Activated naive CD8-positive, alpha-beta T cell treated with anti-CD3 and anti-CD28 coated beads, Interleukin-2, amount 50 U/mL, for 24 hours (primary cell): ENCODE measurements around the gene EXOC3.

Experiments
- ATAC-seq: fragments of 150-1000 bp; cut with Tn5 transposase; one replicate; pipeline ENCODE4 v1.10.0; 2021
- DNase-seq: peaks from one replicate; pipeline ENCODE4 v3.0.0; 2021
- H3K27ac Mint-ChIP-seq: one replicate; pipeline ENCODE4 v1.8.0; 2021; ENCODE audit warnings: mild to moderate bottlenecking, mixed read lengths
- H3K27me3 Mint-ChIP-seq: one replicate; pipeline ENCODE4 v1.8.0; 2021; ENCODE audit warnings: mixed read lengths
- H3K36me3 Mint-ChIP-seq: one replicate; pipeline ENCODE4 v1.8.0; 2021; ENCODE audit warnings: low read depth, mixed read lengths
- H3K4me1 Mint-ChIP-seq: one replicate; pipeline ENCODE4 v1.8.0; 2021; ENCODE audit warnings: mixed read lengths
- H3K4me3 Mint-ChIP-seq: one replicate; pipeline ENCODE4 v1.8.0; 2021; ENCODE audit warnings: mild to moderate bottlenecking, moderate library complexity, mixed read lengths
- H3K9me3 Mint-ChIP-seq: one replicate; pipeline ENCODE4 v1.8.0; 2021; ENCODE audit warnings: mixed read lengths

The EXOC3 gene

DNA sequence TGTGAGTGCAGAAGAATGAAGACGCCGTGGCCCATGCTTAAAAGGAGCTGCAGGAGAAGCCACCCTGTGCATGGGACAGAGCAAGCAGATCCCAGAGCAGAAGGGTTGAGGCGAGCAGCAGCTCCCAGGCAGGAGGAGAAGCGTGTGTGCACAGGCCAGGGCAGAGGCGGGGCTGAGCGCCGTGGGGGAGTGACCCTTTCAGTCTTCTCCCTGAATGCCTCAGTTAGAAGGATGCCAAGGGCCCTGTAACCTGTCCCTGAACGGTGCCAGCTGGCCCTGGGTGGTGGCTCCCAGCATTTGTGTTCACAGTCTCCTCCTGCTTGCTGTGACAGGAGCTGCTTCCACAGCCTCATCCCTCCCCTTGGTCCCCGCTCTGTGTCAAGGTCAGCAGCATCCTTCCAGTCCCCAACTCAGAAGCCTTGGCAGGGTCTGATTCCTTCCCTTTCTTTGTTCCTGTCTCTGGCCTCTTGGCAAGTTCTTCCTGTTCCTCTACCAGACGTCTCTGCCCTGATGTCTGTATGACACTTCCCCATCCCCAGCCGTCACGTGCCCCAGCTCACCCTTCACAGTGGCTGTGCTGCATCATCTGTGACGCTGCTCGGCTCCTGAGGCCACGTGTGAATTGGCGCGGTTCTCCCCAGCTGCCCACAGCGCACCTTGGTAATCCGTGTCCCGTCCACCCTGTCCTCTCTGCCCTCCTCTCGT lies 5.2 kb downstream of the EXOC3 start:
- Mint-ChIP-seq H3K27me3 (no peaks in the 10 kb centered on the region), H3K4me3 (no peak overlapping the region), H3K27ac (peak overlapping the region; percentile 37), H3K4me1 (peaks cover 36% of the 10 kb centered on the region), H3K9me3 (peaks cover 21% of the 10 kb centered on the region), H3K36me3 (peaks cover 72% of the 10 kb centered on the region)
- no peak for ATAC-seq
- DNase-seq: no peak

DNA sequence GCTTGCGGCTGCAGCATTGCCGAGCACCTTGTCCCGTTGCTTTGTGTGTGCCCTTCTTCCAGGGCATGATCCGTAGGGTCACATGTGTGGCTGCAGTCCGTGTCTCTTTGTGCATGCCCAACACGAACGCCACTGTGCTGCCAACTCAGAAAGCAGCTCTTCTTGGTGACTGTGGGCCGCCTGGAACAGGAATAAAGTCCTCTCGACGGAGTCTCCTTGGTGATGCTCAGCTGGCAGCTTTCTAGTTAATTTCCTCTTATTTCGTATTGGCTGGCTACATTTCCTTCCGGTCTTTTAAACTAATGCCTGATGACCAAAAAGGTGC lies 5.8 kb downstream of the EXOC3 start:
- H3K9me3 Mint-ChIP-seq: peaks cover 21% of the 10 kb centered on the region
- H3K4me1 Mint-ChIP-seq: peaks cover 38% of the 10 kb centered on the region
- peaks cover 77% of the 10 kb centered on the region for H3K36me3 Mint-ChIP-seq
- no peak overlapping the region for H3K4me3 Mint-ChIP-seq
- DNase-seq (no peak), ATAC-seq (no peak)
- no peaks in the 10 kb centered on the region for H3K27me3 Mint-ChIP-seq
- H3K27ac Mint-ChIP-seq: no peak overlapping the region

GRCh38 chr5:449151-449550 lies 6.2 kb downstream of the EXOC3 start:
- no peak for DNase-seq
- ATAC-seq: no peak
- H3K27ac Mint-ChIP-seq: no peak overlapping the region
- H3K4me1 Mint-ChIP-seq: peaks cover 40% of the 10 kb centered on the region
- H3K27me3 Mint-ChIP-seq: no peaks in the 10 kb centered on the region
- peaks cover 21% of the 10 kb centered on the region for H3K9me3 Mint-ChIP-seq
- H3K36me3 Mint-ChIP-seq: peaks cover 81% of the 10 kb centered on the region
- H3K4me3 Mint-ChIP-seq: no peak overlapping the region

DNA sequence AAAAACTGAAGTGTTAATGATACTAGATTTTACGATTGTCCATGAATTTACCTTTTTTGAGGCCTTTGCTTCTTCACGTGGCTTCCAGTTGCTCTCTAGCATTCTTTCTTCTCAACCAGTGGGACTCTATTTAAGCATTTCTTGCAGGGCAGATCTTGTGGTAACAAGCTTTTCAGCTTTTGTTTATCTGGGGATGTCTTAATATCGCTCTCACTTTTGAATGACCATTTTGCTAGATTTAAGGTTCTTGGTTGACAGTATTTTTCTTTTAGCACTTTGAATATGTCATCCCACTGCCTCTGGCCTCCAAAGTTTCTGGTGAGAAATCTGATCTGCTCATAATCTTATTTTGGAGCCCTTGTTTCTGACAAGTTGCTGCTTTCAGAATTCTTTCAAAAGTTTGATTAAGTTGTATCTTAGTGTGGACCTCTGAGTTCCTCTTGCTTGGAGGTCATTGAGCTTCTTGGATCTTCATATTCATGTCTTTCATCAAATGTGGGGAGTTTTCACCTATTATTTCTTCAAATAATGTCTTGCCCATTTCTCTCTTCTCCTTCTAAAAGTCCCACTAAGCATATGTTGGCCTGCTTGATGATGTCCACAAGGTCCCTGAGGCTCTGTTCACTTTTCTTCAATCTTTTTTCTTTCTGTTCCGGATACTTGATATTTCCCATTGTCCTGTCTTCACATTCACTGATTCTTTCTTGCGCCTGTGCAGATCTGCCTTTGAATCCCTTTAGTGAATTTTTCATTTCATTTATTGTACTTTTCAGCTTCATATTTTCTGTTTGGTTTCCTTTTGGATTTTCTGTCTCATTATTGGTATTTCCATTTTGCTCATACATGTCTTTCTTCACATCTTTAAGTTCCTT lies 8.8 kb downstream of the EXOC3 start:
- peaks cover 87% of the 10 kb centered on the region for H3K36me3 Mint-ChIP-seq
- no peak overlapping the region for H3K27ac Mint-ChIP-seq
- no peak overlapping the region for H3K4me3 Mint-ChIP-seq
- peaks cover 26% of the 10 kb centered on the region for H3K4me1 Mint-ChIP-seq
- peaks cover 21% of the 10 kb centered on the region for H3K9me3 Mint-ChIP-seq
- no peaks in the 10 kb centered on the region for H3K27me3 Mint-ChIP-seq
- DNase-seq (no peak), ATAC-seq (no peak)

DNA sequence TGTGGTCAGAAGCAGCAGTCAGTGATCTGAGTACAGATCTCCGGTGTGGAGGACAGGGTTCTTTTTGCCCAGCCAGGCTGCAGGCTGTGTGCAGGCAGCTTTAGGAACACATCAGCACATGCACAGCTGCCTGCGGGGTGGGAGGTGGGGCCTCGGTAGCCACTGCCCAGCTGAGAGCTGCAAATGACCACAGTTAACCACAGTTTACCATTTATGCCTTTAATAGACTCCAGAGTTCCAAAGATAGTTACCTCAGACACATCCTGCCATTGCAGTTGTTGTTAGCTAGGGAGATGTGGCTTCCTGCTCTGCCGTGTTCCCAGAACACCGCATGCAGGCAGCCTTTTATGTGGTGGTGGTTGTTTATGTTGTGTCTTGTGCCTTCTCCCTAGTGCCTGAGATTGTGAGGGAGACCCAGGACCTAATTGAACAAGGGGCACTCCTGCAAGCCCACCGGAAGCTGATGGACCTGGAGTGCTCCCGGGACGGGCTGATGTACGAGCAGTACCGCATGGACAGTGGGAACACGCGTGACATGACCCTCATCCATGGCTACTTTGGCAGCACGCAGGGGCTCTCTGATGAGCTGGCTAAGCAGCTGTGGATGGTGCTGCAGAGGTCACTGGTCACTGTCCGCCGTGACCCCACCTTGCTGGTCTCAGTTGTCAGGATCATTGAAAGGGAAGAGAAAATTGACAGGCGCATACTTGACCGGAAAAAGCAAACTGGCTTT lies 10.2 kb downstream of the EXOC3 start:
- peaks cover 80% of the 10 kb centered on the region for H3K36me3 Mint-ChIP-seq
- H3K27me3 Mint-ChIP-seq: no peaks in the 10 kb centered on the region
- H3K4me1 Mint-ChIP-seq: peaks cover 30% of the 10 kb centered on the region
- DNase-seq: no peak
- ATAC-seq: no peak
- no peak overlapping the region for H3K27ac Mint-ChIP-seq
- H3K4me3 Mint-ChIP-seq: no peak overlapping the region
- H3K9me3 Mint-ChIP-seq: peaks cover 21% of the 10 kb centered on the region

DNA sequence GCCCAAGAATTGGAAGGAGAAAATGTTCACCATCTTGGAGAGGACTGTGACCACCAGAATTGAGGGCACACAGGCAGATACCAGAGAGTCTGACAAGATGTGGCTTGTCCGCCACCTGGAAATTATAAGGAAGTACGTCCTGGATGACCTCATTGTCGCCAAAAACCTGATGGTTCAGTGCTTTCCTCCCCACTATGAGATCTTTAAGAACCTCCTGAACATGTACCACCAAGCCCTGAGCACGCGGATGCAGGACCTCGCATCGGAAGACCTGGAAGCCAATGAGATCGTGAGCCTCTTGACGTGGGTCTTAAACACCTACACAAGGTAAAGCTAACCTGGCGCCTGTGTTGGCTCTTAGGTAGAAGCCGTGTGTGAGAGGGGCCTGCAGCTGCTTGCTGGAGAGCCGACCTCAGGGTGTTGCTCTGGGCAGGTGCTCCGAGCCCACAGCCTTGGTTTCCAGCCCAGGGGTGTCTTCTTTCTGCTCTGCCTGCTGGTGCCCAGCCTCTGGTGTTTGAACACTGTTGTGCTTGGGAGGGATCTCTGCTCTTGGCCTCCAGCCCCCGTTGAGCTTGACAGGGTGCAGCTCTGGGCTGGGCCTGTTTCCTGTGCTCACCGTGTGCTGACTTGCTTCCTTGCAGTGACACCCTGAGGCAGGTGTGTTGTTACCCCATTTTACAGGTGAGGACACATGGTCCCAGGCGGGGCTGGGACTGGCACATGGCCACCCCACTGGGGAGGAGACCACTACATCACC lies 10.9 kb downstream of the EXOC3 start:
- Mint-ChIP-seq H3K4me3 (no peak overlapping the region), H3K27me3 (no peaks in the 10 kb centered on the region), H3K27ac (peak overlapping the region; percentile 8), H3K9me3 (peaks cover 21% of the 10 kb centered on the region), H3K36me3 (peaks cover 80% of the 10 kb centered on the region), H3K4me1 (peaks cover 38% of the 10 kb centered on the region)
- DNase-seq (no peak), ATAC-seq (no peak)

DNA sequence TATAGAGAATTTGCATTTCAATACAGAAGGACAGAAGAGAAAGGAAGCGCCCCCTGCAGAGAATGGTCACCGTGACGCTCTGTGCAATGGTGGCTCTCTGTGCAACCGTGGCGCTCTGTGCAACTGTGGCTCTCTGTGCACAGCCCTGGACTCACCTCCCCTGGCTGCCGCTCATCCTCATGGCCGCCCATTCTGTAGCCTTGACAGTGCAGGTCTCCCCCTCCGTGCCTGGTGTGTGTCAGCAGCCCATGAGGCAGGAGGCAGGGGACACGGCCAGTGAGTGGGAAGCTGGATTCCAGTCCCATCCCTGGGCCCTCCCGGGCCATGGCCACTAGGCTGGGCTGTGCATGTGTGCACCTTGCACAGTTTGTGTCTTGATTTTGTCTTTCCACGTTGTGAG lies 12.0 kb downstream of the EXOC3 start:
- Mint-ChIP-seq H3K4me3 (no peak overlapping the region), H3K27me3 (no peaks in the 10 kb centered on the region), H3K4me1 (peaks cover 48% of the 10 kb centered on the region), H3K9me3 (peaks cover 21% of the 10 kb centered on the region), H3K36me3 (peaks cover 81% of the 10 kb centered on the region), H3K27ac (no peak overlapping the region)
- no peak for DNase-seq
- no peak for ATAC-seq

DNA sequence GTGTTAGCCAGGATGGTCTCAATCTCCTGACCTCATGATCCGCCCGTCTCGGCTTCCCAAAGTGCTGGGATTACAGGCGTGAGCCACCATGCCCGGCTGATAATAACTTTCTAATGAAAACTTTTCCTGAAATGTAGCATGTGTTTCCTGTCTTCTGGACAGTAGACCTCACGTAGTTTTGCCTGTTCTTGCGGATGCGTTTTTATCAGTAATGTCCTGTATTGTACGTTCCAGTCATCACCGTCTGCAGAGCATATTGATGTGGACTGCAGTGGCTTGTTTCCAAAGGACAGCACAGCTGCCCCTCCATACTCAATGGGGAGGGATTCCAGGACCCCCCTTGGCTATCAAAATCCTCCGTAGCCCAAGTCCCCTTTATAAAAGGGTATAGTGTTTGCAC lies 12.8 kb downstream of the EXOC3 start:
- Mint-ChIP-seq H3K4me3 (no peak overlapping the region), H3K27ac (no peak overlapping the region), H3K36me3 (peaks cover 82% of the 10 kb centered on the region), H3K27me3 (no peaks in the 10 kb centered on the region), H3K4me1 (peaks cover 57% of the 10 kb centered on the region), H3K9me3 (peaks cover 20% of the 10 kb centered on the region)
- ATAC-seq: no peak
- no peak for DNase-seq

DNA sequence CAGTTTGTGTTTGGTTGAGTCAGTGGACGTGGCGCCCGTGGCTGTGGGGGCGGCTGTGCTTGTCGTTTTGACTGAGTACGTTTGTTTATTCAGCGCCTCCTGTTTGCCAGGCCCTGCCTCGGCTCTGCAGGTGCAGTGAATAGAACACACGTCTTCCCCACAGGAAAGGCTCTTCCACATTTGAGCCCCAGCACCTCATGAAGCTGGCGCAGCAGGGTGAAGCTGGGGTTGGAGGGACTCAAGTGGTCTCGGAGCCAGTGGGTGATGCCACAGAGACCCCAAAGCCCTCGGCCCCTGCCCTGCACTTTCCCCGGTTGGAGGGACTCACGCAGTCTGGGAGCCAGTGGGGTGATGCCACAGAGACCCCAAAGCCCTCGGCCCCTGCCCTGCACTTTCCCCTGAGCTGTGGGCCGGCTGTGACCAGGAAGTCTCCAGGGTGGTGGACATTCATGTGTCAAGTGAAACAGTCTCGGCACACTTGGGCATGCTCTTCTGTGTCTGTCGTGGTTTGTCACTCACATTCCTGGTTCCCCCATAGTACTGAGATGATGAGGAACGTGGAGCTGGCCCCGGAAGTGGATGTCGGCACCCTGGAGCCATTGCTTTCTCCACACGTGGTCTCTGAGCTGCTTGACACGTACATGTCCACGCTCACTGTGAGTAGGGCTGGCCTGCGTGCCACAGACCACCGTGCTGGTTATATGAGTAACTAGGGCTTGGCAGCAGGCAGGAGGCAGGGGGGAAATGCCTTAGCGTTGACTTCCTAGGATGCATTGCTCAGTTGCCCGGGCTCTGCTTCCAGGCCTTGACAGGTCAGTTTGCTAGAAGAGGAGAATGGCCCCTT lies 13.6 kb downstream of the EXOC3 start:
- H3K27me3 Mint-ChIP-seq: no peaks in the 10 kb centered on the region
- no peak for ATAC-seq
- H3K36me3 Mint-ChIP-seq: peaks cover 78% of the 10 kb centered on the region
- DNase-seq: no peak
- H3K9me3 Mint-ChIP-seq: peaks cover 13% of the 10 kb centered on the region
- no peak overlapping the region for H3K27ac Mint-ChIP-seq
- peaks cover 60% of the 10 kb centered on the region for H3K4me1 Mint-ChIP-seq
- no peak overlapping the region for H3K4me3 Mint-ChIP-seq

GRCh38 chr5:457195-457961 lies 14.4 kb downstream of the EXOC3 start:
- H3K9me3 Mint-ChIP-seq: peaks cover 5% of the 10 kb centered on the region
- no peaks in the 10 kb centered on the region for H3K27me3 Mint-ChIP-seq
- ATAC-seq (no peak), DNase-seq (no peak)
- H3K36me3 Mint-ChIP-seq: peaks cover 78% of the 10 kb centered on the region
- H3K4me3 Mint-ChIP-seq: no peak overlapping the region
- no peak overlapping the region for H3K27ac Mint-ChIP-seq
- peaks cover 62% of the 10 kb centered on the region for H3K4me1 Mint-ChIP-seq

DNA sequence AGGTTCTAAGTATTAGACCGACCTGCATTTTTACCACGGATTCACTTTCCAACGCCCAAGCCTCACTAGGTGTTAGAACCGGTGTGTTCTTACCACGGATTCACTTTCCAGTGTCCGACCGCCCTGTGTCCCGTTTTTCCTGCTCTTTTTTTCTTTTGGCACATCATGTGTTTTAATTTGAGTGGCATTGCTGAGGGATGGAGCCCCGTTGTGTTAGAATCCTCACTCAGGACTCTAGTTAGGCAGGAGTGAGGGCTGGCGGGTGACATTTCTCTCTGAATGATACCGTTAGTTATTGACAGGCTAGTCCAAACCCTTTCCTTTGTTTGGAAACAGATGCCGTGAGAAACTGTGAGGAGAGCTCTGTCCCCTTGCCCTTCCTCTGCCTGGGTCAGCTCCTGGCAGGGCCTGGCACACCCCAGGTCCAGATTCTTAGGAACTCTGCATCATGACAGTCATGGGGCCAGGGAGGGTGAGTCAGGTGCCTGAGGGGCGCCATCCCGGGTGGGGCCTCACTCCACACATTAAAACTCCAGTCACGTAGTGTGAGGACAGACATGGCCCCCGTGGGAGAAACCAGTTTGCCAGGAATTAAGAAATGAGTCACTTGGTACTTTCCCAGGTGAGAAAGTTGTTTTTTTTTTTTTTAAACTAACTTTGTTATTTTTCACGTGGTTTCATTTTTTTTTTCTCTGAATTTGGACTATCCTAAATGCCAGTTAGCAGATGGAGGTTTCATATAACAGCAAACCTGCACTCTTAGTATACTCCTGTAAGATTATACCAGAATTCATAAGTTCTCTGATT lies 15.8 kb downstream of the EXOC3 start:
- no peaks in the 10 kb centered on the region for H3K27me3 Mint-ChIP-seq
- ATAC-seq (peak; percentile 97), DNase-seq (peak; percentile 74)
- H3K4me1 Mint-ChIP-seq: peaks cover 64% of the 10 kb centered on the region
- peaks cover 75% of the 10 kb centered on the region for H3K36me3 Mint-ChIP-seq
- no peaks in the 10 kb centered on the region for H3K9me3 Mint-ChIP-seq
- H3K27ac Mint-ChIP-seq: peak overlapping the region; percentile 85
- peak overlapping the region; percentile 59 for H3K4me3 Mint-ChIP-seq

GRCh38 chr5:459562-460272 lies 16.7 kb downstream of the EXOC3 start:
- no peak for ATAC-seq
- peak overlapping the region; percentile 85 for H3K27ac Mint-ChIP-seq
- peaks cover 73% of the 10 kb centered on the region for H3K36me3 Mint-ChIP-seq
- H3K27me3 Mint-ChIP-seq: no peaks in the 10 kb centered on the region
- H3K9me3 Mint-ChIP-seq: no peaks in the 10 kb centered on the region
- H3K4me1 Mint-ChIP-seq: peaks cover 65% of the 10 kb centered on the region
- no peak for DNase-seq
- H3K4me3 Mint-ChIP-seq: peak overlapping the region; percentile 59
